NCI-H526 (cell line): ENCODE data around the gene TMEM132E.
A peak's percentile ranks its signal among the peaks of the same experiment; 100 is the strongest.

Experiments
- DNase-seq, 2 experiments: peaks; one replicate each; lab custom pipeline; 2025; lab: John Stamatoyannopoulos, UW

TMEM132E gene

DNA sequence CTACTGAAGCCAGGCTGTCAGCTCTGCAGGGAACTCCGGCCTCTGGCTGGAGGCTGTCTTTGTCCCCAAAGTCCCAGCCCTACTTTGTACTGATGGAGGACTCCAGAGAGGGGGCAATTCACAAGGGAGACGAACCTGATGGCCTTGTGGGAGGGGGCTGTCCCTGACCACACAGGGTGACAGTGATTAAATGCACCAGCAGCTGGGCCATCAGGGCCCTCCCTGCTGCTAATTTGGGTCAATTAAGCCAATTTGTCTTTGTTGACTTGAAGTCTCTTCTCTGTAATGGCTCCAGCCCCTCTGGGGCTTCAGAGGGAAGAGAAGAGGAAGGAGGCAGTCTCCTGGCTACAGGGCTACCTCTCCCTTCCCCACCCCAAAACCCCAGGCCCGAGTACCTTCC, 22.0 kb downstream of the TMEM132E start:
- DNase-seq = no peak

DNA sequence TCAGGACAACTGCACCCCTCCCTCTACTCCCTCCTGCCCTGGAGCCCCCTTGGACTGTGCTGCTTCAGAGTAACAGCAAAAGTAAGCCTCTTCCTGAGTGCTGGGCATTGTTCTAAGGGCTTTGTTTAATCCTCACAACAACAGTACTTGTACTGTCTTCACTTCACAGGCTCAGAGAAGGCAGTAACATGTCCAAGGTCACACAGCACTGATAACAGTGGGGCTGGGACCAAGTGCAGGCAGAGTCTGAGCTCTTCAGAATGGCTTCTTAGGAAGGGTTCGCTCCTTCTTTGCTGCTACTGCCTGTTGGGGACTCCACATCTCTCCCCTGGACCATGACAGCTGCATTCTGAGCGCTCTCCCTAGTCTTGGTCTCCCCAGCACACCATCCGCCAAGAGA, 24.6 kb downstream of the TMEM132E start:
- DNase-seq = no peak

DNA sequence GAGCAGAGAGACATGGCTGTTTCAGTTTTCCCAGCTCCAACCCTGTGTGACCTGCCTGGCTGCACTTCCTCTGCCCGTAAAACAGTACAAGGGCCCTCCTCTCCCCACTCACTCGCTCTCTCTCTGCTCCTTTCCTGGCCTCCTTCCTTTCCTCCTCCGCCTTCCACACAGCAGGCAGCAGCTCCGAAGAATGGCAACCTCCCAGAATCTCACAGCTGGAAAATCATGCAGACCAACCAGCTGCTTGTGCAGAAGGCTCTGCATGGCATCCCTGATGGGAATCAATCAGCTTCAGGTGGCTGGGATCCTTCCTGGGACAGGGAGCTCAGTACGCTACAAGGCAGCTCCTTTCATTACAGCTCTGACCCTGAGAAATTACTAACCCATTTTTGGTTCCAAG, 27.4 kb downstream of the TMEM132E start:
- no peak for DNase-seq

DNA sequence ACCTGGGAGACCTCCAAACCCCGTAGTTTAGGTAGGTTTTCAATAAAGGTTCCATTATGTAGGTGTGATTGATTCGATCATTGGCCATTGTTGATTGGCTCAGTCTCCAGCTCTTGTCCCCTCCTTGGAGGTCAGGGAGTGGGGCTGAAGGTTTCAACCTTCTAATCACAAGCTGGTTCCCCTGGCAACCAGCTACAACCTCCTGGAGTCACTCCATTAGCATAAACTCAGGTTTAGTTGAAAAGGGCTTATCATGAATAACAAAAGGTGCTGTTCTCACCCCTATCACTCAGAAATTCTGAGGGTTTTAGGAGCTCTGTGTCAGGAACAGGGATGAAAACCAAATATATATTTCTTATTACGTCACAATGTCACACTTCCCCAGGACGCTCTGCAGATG, 28.5 kb downstream of the TMEM132E start:
- DNase-seq = no peak

DNA sequence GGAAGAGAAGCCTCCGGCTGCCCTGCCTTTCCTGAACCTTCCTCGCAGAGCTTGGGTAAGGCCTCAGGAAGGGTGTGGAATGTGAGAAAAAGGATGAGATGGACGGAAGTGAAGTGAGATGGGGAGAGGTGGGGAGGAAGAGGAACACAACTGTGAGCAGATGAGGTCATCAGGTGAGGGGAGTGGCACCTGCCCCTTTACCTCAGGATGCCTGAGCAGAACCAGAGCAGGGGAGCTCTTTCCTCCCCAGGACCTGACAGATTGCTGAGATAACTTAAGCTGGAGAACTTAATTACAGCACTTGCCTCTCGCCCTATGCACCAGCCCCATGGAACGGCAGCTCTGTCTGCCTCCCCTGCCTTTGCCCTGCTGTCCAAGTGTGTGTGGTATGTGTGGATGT, 29.8 kb downstream of the TMEM132E start:
- DNase-seq = no peak

DNA sequence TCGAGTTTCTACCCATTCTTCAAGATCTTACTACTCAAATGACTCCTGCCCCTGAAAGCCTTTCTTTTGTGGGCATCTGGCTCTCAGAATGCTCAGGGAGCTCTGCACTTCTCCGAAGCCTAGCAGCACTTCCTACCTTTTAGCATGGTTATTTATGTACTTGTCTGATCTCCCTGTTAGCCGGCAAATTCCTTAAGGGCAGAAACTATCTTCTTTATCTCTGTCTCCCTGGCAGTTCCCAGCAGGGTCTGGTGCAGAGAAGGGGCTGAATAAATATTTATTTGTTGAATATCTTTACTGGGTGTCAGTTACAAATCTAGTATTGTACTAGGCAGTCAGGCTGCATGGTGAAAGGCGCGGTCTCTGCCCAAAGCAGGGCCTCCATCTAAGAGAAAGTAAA, 30.7 kb downstream of the TMEM132E start:
- no peak for DNase-seq

DNA sequence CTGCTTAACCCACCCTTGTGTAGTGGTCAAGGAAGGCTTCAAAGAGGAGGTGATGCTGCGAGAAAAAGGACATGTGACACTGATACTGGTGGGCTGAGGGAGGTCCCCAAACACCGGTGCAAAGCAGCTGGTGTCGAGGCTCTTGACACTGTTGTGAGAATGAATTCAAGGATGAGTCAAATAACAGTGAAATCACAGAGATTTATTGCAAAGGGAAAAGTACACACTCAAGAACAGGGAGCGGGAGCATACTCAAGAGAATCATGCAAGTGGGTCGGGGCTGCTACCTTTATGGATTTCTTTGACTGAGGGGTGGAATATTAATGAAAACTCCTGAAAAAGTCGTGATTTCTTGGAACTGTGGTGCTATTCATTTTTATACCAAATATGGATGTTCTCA, 31.1 kb downstream of the TMEM132E start:
- DNase-seq = no peak

DNA sequence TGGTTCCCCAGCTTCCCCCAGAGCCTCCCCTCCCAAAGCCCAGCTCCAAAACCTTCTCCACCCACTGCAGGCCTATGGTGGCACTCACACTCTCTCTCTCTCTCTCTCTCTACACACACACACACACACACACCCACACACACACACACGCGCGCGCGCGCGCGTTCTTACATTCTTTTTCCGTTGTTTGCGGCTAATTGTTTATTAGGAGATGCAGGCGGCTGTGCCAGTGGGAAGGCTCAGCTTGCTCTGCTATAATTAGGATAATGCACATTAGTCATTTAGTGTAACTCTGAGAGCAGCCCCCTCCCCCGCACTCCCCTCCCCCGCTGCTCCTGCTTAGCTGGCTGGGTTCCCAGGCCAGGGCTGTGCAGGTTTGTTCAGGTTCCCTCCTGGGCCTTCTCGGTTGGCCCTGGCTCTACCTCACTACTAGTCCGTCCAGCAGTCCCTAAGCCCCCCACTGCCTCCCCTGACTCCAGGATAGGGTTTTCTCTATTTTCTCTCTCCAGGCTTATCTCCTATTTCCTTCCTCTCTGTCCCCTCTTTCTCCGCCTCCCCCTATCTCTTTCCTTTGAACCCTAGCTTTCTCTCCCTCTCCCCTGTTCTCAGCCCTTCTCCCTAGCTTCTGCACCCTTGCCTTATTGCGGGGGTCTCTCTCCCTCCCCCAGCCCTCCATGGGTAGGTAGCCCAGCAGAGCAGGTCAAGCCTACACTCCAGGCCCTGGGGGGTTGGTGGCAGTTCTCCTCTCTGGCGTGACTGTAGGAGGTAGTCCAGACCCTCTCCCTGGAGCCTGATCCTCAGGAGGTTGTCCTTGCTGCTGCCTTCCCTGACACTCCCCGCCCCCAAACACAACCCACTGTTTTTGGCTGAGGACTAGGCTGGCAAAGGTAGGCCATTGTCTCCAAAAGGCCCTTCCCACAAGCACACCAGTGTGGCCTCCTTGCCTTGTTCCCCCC, 34.0 kb downstream of the TMEM132E start:
- peak in 1 of 2 experiments; percentile 42 for DNase-seq

DNA sequence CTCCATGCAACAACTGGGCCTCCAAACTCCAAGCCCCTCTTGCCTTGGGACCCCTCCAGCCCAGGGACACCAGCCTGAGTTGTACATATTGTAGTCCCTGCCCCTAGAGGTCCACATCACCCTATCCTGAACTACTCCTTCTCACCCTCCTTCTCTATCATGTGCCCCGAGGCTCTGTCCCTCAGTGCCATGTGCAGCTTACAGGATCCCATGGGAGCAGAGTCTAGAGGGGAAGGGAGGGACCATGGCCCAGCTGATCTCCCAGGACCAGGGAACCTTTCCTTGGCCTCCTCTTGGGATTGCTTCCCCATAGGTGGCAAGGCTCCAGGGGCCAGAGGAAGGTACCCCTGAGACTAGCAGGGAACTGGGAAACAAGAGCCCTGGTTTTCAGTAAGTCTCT, 35.3 kb downstream of the TMEM132E start:
- DNase-seq = peak in 1 of 2 experiments; percentile 25

DNA sequence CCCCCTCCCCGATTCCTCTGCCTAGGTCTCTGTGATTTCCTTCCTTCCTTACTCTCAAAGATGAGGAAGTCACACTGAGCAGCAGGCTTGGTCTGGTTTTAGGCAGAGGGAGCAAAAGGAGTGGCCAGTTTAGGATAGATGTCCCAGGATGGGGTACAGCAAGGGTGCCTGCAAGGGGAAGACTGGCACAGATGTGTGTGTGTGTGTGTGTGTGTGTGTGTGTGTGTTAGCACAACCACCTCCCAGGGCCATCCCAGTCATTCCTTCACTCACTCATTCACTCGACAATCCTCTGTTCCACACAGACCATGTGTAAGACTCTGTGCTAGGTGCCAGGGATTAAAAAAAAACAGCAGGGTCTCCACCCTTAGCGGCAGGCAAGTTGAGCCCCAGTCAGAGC, 35.9 kb downstream of the TMEM132E start:
- DNase-seq = no peak

DNA sequence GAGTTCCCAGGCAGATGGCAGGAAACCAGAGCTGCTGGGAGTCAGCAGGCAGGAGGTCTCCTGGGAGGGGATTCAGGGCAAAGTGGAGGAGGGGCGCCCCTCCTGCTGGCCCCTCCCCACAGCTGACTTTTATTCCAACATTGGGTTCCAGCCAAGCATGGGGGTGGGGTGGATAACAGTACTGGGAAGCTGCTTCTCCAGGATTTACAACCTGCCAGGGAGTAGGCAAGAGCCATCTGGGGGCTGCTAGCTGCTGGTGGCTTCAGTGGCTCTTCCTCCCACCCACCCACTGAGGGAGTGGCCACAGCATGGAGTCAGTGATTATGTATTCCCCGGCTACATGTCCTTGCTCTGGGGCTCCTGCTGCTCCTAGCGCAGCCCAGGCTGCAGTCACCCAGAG, 36.8 kb downstream of the TMEM132E start:
- DNase-seq = no peak

DNA sequence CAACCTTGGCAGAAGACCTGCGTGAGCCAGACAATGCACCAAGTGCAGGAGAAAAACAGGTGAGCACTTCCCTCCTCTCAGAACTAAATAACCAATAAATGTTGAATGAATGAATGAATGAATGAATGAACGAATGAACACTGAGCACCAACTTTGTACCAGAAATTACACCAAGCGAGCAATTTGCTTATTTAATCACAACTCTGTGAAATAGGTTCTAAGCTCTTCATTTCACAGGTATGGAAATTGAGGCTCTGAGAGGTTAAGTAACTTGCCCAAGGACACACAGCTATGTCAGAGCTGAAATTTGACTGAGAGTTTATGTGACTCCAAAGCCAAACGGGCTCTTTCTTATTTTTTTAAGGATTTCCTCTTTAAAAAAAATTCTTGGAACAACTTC, 38.0 kb downstream of the TMEM132E start:
- DNase-seq = no peak

DNA sequence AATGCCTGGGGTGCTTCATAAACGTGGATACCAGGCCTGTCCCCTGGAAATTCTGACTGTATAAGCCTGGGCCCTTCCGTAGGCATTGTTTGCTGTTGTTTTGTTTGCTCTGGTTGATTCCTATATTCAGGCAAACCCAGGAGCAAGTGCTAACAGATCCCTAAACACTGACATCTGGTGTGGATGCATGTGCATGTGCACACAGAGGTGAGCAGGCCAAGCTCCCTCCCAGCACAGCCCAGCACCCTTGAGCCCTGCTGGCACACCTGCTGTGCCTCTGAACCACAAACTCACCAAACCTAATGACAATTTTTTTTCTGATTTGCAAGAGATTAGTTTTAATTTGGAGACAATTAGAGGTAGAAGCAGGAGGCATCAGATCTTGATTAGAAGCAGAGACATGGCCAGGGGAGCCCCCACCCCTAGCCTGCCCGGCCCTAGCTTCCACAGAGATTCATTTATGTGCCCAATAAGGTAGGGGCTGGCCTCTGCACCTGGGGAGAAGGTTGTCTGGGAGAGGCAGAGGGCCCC, 40.4 kb downstream of the TMEM132E start:
- DNase-seq = peak in 1 of 2 experiments; percentile 13

DNA sequence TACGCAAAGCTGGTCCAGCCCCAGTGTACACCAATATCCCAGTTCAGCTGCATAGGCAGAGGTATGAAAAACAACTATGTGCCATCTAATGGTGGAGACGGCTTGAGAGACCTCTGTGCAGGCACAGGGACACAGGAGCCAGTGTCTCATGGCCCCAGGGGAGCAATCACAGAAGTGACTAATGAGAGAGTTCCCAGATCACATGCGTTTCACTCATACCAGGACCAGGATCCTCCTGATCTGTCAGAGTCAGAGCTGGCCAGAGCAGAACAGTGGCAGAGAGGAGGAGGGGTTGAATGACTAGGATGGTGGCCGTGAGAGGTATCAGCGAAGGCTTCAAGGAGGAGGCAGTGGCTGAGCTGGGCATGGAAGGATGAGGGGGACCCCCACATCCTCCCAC, 41.1 kb downstream of the TMEM132E start:
- no peak for DNase-seq

DNA sequence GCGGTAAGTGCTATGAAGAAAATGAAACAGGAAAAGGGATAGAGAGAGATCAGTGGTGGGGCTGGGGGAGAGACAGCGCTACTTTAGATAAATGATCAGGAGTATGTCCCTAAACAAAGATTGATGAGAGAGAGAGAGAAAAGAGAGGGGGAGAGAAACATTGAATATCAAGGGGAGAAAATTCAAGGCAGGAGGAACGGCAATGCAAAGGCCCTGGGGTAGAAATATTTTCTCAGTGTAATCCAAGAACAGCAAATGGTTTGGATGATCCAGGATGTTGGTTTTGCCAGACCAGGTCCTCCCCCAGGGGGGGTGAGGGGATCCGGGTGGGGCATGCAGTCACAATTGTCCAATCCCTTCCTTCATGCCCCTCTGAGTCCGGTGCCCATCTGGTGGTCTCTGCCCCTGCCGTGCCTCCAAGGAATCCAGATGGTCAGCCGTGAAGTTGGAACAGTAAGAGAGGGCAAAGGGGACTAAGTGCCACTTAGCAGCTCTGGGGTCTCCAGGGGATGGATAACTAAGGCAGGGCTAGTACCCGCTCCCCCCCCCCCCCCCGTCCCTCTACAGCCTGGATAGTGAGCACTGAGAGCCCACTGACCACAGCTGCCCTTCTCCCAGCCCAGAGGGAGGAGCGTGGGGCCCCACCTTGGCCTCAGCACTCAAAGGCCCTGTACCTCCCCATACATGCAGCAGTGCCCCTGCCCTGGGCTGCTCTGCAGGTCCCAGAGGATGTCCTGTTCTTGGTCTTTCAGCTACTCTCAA, 43.7 kb downstream of the TMEM132E start:
- DNase-seq = no peak

DNA sequence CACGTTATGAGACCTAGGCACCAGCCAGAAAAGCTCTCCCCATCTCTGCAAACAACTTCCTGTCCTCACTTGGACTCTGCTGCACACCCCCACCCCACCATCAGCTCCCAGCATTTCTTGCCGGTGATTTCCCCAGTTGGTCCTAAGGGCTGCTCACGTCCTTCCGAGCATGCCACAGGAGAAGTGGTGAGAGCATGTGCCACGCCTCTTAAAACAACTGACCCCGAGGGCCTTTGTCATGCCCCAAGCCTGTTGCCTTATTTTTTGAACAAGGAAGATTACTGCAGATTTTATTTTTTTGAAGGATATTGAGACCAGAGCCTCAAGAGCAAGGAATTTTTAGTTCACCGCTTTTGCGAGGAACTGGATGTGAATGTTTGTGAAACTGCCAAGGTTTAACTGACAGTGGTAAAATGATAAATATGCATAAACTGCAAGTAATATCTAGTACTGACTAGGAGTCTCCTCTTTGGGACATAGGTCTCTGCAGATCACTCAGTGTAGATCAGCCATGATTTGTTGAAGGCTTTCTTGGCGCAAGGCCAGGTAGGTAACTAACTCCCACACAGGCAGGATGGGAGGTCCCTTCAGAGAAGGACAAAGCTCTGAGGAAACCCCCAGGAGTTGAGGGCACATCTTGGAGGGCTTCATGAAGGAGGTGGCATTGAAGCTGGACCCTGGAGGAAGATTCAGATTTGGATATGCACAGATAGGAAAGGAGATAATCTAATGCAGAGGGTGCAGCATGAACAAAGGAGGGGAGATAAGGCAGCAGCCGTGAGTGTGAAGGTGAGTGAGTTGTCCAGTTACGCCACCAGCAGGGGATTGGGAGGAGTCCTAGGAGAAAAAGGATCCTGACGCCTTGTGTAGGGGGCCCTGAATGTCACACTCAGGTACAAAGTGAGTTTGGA, 44.7 kb downstream of the TMEM132E start:
- peak in 1 of 2 experiments; percentile 9 for DNase-seq

DNA sequence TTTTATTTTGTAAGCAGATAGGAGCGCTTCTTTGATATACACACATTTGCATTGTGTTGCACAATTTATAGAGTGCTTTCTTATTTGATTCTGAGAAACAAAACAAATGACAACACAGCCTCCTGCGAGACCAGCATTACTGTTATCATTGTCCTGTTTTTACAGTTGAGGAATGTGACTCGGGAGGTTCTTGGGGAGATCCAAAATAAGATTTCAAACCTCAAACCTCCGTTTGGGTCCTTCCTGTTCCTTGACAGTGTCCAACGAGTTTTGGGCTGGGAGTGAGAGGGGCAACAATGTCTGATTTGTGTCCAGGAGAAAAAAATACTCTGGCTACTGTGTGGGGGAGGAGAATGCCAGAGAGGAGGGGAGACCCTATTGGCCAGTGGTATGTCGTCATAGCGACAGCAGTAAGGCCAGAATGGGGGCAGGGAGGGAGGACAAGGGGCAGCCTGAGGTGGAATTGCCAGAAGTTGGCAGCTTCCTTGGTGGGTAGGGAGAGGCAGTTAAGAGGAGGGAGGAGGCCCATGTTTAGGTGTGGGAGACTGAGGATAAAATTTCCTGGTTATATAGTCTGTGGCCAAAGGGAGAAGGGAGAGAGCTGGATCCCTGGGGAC, 45.5 kb downstream of the TMEM132E start:
- no peak for DNase-seq

DNA sequence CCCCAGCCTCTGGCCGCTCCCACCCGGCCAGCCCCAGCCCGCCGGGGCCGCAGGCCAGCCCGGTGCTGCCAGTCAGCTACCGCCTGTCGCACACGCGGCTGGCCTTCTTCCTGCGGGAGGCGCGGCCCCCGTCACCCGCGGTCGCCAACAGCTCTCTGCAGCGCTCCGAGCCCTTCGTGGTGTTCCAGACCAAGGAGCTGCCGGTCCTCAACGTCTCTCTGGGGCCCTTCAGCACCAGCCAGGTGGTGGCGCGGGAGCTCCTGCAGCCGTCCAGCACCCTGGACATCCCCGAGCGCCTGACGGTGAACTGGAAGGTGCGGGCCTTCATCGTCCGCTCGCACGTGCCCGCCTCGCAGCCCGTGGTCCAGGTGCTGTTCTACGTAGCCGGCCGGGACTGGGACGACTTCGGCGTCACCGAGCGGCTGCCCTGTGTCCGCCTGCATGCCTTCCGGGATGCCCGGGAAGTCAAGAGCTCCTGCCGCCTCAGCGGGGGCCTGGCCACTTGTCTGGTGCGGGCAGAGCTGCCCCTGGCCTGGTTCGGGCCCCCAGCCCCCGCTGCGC, 46.8 kb downstream of the TMEM132E start:
- peak in 1 of 2 experiments; percentile 28 for DNase-seq

DNA sequence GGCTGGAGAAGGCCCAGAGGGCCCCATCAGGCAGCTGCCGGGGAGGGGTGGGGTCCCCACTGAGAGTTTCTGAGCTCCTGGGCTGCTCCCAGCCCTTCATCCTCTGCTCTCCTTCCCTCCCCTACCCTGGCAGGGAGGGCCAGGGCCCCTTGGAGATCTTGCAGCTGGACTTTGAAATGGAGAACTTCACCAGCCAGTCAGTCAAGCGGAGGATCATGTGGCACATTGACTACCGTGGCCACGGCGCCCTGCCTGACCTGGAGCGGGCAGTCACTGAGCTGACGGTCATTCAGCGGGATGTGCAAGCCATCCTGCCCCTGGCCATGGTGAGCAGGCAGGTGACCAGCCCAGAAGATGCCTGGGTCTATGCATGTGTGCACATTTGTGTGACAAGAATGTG, 49.5 kb downstream of the TMEM132E start:
- no peak for DNase-seq

DNA sequence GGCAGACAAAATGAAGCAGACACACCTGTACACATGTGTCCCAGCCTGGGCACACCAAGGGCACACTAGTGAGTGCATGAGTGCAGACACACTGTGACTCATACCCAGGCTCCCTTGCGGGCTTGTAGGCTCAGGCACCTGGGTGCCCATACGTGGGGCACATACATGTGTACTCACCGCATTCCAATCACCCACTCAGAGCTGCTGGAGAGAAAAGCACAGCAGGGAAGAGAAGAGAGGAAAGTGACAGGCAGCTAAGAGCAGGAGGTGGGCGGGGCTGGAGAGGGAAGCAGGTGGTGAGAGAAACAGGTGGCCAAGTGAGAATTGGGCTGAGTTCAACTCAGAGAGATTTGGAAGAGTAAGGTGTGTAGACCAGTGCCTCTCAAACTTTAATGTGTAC, 54.0 kb downstream of the TMEM132E start:
- peak in 1 of 2 experiments; percentile 26 for DNase-seq

DNA sequence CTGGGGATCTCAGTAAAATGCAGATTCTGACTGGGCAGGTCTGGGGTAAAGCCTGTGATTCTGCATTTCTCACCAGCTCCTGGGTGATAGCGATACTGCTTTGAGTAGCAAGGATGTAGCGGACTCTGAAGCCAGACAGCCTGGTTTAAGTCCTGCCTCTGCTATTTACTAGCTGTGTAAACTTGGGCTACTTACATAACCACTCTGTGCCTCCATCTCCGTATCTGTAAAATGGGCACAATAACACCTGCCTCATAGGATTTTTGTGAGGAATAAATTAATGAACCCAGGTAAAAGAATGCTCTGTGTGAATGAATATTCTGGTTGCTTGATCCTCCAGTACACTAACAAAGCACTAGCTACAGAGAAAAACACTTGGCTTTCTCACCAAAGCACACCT, 54.4 kb downstream of the TMEM132E start:
- DNase-seq = no peak
